Measurements from ENCODE around the gene HJV.

Gene HJV

DNA sequence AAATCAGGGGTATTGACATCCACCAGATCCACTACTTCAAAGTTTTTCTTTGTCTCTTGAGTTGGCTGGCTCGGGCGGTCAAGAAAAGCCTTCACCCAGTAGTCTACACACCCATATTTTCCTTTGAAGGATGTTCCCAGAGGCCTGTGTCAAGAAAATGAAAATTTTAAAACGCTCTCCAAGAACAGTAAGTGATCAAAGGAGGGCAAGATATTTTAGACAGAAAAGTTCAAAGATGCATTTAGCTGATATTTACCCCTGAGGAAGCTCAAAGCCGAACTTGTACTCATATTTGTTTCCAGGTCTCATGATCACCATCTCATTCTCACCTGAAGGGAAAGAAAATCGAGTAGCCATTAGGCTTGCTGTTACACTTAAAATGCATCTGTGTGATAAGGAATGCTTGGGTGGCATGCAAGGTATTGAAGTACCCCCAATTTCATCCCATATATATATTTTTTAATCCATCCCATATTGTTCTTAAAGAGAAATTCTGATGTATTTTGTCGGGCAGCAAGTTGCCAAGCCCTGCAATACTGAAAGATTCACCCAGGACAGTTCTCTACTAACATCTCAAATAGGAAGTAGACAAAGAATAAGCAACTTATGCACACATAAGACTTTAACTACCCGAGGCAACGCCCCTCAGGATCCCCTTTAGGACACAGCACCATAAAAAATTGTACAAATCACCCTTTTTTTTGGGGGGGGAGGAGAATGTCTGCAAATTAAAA lies 26.2 kb downstream of the HJV start:
- H3K27ac ChIP-seq = peak overlapping the region; percentile 47 to 100 (median 95)

DNA sequence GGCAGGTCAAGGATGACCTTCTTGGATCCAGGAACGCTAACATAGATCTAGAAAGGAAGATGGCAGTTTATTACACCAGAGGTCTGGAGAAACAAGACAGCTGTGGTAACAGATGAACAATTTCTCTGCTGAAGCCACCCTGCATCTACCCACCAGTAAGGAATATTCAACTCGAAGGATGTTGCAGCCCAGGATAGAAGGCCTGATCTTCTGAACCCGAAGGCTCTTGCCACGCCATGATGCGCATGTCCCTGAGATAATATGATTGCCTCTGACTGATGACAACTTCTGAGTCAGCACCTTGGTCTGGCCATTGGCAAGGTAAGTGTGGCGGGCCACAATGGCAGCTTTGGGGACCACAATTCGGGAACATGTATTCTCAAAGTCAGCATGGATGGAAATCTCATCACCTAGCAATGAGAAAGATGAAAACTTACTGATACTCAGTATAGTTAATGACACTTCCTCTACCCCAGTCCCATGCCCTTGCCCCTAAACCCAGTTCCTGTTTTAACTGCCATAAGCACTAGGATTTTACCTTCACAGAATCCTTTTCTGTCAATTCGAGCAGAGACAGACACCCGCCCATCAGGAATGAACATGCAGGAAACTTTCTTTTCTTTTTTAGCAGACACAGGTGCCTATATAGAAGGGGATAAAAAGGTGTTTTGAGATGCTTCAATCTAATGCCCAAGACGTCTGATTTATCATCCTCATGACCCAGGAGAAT lies 27.0 kb downstream of the HJV start:
- H3K4me3 ChIP-seq = peak overlapping the region; percentile 61 to 80 (median 65)
- peak overlapping the region; percentile 6 to 100 (median 95) for H3K27ac ChIP-seq

More for the DNA sequence above, 26.2 kb downstream of the HJV start:
- H3K4me3 ChIP-seq = peak overlapping the region; percentile 61 to 80 (median 65)

DNA sequence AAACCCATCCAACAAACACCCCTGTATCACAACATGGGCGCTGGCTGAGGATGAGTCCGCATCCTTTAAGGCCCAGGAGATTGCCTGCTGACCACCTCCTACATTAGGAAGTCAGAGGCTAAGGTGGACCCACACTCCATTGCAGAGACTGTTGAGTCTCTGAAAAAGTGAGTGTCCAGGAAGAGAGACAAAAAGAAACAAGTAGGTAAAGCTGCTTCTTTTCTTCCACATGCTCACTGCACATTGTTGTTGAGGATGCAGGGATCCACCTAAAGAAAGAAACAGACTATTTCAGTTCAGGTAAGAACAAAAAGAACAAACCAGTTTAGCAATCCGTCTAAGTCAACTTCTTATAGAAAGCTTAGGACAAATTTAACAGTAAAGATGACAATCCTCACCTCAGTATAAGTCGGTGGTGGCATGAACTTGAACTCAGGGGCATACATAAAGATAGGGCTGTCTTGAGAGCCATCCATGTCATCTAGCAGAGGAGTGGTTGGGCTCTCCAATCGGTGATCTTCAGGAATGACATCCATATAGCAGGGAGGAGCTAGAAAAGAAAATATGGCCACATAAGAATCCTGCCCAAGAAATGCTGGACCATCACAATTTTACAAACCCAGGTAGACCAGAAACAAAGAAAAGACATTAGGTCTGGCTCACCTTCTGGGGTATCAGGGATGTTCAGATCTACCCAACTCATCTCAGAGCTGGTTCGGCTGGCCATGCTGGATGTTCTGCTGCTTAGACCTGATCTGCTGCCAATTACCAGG lies 27.7 kb downstream of the HJV start:
- Histone ChIP-seq H3K27ac (peak overlapping the region in 18 of 21 experiments; percentile 19 to 100 (median 94)), H3K4me3 (peak overlapping the region; percentile 61 to 80 (median 65))

DNA sequence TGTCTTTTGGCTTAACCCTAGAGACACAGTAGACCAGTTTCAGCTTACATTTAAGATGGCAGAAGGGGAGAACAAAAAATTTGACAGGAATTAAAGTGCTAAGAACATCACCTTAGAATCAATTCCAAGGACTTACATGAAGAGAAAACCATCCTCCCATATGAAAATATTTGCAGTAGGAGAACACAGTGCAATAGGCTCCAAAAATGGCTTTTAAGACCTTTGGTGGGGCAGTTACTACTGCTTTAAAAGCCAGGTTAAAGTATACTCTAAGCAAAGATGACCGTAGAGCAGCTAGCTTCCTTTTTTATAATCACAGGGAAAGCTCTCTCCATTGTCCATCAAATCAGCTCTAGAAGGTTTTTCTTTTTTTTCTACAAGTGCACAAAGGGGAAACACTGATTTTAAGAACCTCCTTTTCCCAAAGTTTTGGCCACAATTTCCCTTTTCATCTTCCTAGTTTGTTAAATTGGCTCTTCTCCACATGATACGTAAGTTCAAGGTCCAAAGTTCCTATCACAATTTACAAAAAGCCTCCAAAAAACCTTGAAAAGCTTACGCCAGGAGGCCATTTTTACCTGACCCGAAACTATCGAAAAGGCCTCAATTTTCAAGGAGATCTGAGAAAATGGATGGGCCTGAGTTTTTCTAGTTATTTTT lies 28.4 kb downstream of the HJV start:
- Histone ChIP-seq H3K4me3 (peak overlapping the region; percentile 61 to 80 (median 65)), H3K27ac (peak overlapping the region in 16 of 21 experiments; percentile 19 to 97 (median 85))

DNA sequence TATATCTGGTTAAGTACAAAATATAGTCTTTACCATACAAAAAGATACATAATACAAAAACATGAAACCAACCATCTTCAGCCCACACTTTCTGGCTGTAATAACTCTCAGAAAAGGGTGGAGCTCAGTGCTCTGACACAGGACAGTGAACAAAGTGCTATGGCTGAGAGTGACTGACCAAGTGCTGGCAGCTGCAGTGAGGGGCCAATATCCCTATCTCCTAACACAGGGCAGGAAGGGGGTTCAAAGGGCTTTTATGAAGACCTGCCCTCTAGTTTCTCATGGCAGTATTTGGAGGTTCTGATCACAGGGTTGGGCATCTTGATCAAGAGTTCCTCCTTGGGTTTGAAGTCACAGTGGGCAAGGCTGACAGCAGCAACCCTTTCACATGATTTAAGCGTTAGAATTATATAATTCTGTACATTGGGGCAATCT lies 29.0 kb downstream of the HJV start:
- H3K27ac ChIP-seq = peak overlapping the region in 16 of 21 experiments; percentile 2 to 97 (median 72)

DNA sequence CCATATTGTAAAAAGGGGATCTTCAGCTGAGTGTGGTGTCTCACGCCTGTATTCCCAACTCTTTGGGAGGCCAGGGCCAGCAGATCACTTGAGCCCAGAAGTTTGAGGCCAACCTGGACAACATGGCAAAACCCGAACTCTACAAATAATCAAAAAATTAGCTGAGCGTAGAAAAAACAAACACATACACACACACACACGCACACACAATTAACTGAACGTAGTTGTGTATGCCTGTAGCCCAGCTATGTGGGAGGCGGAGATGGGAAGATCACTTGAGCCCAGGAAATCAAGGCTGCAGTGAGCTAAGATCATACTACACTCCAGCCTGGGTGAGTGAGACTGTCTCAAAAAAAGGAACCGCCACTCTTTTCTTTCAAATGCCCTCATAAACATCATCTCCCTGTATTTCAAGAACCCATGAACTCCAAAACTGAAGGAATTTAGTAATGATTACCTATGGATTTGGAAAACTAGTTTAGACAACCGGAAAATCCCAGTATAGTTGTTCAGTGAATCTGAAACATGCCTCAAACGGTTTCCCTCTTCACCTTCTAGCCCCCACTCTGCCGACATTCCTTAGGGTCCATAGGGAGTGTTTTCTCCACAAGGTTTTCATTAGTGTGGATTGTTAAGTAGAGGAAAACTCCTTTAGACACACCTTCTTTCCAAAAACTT lies 29.7 kb downstream of the HJV start:
- peak overlapping the region in 17 of 21 experiments; percentile 1 to 97 (median 37) for H3K27ac ChIP-seq
- H3K4me3 ChIP-seq = peak overlapping the region; percentile 61 to 80 (median 65)

More for the DNA sequence above, 29.0 kb downstream of the HJV start:
- peak overlapping the region; percentile 61 to 80 (median 65) for H3K4me3 ChIP-seq

DNA sequence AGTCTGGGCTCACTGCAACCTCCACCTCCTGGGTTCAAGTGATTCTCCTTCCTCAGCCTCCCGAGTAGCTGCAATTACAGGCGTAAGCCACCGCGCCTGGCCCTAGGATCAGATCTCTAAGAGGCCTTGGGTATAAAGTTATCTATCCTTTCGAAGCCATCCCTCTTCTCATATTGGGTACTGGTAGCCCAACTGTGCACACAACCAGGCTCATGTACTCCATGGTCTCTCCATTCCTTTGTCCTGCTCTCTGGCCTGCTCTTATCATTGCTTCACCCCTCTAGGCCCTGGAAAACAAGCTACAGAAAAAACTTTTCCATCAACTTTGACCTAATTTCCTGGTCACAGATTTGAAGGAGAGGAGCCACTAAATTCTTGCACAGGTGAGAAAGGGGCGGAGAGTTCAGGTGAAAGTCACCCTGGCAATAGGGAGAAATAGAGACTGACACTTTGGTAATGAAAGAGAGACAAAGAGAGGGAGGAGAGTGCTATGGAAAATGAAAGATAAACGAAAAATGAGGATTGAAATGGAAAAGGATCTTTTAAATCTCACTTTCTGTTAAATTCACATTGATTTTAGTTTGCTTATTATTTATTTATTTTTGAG lies 31.2 kb downstream of the HJV start:
- peak overlapping the region in 10 of 21 experiments; percentile 8 to 97 (median 31) for H3K27ac ChIP-seq
- H3K4me3 ChIP-seq = no peak overlapping the region

DNA sequence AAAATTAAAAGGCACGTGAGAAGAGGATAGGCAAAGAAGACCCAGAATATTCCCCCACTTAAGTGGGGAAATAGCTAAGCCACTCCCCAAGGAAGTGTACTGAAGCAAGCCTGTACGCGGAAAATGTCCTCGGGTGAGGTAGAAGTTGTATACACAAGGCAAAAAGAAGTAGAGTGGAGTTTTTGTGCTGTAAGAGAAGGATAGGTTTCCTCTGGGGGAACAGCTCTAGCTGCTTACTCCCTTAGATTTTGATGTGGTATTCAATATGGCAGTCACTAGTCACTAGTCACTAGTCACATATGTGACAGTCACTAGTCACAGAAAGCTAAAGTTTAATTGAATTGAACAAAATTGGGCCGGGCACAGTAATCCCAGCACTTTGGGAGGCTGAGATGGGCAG lies 32.8 kb downstream of the HJV start:
- H3K4me3 ChIP-seq = no peak overlapping the region
- peak overlapping the region in 6 of 21 experiments; percentile 18 to 55 (median 26) for H3K27ac ChIP-seq

DNA sequence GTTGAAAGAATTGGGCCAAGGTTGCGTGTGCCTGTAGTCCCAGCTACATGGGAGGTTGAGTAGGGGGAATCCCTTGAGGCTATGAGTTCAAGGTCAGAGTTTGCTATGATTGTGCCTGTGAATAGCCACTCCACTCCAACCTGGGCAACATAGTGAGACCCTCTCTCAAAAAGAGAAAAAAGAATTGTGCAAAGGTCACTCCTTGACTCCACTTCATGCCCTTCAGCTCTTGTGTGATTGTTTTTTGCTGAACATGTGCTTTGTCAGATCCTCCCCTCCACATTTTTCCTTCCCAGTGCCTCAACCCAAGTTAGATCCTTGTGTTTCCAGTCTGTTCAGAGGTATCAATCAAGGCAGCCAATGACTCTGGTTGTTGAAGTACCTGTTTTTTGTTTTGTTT lies 33.6 kb downstream of the HJV start:
- peak overlapping the region in 6 of 21 experiments; percentile 20 to 55 (median 30) for H3K27ac ChIP-seq
- no peak overlapping the region for H3K4me3 ChIP-seq

DNA sequence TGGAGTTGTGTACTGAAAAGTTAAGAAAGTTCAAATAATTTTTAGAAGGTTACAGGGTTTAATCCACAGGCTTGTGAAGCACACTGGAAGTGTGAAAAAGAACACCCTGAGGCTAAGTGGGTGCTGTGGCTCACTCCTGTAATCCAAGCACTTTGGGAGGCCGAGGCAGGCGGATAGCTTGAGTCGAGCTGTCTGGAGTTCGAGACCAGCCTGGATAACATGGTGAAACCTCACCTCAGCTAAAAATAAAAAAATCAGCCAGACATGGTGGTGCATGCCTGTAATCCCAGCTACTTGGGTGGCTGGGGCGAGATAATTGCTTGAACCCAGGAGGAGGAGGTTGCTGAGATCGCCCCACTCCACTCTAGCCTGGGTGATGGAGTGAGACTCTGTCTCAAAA lies 35.0 kb downstream of the HJV start:
- Histone ChIP-seq H3K4me3 (no peak overlapping the region), H3K27ac (peak overlapping the region in 15 of 21 experiments; percentile 10 to 95 (median 71))

DNA sequence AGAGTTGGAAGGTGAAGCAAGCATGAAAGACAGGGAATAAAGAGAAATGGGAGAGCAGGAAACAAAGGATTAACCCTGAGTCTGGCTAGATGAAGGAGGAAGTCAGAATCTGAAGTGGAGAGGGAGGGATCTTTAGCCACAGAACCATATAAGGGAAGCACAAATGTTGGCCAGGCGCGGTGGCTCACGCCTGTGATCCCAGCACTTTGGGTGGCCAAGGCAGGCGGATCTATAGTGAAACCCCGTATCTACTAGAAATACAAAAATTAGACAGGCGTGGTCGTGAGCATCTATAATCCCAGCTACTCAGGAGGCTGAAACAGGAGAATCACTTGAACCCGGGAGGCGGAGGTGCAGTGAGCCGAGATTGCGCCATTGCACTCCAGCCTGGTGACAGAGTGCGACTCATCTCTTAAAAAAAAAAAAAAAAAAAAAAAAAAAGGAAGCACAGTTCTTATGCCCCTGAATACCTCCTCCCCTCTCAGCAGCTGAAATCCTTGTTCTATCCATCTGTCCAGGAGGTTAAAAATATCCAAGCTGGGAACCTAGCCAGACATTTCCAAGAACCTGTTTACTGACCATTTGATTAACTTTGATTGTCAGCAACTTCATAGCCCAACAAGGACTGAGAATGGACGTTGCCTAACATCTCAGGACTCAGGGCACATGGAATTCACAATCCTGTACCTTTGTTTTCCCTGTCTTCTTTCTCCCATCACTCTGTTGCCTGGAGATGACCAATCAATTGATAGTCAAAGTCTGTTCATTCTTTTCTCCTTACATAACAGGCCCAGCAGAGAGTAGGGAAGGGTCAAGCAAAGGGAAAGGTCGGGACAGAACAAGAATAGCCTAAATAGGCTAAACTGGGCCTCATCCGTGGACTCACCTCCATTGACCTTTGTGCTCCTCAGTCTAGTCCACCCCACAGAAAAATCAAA lies 35.8 kb downstream of the HJV start:
- Histone ChIP-seq H3K27ac (peak overlapping the region in 20 of 21 experiments; percentile 52 to 95 (median 84)), H3K4me3 (peak overlapping the region in 3 of 7 experiments; percentile 1 to 11 (median 6))

DNA sequence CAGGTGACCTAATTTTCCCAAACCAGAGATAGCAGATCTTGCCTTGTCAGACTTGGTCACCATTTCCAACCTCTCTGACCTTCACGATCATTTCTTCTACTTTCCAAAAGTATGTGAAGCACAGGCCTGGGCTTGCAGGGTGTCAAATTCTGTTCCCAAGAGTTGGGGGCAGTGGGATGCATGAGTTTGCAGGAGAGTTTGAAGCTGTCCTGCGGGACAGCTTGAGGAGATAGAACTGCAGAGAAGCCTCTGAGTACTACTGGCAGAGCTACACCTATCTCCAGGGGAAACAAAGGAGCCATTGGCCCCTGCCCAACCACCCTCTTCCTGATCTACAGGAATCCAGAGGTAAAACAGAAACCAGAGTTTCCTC lies 36.4 kb downstream of the HJV start:
- Histone ChIP-seq H3K4me3 (peak overlapping the region in 3 of 7 experiments; percentile 1 to 11 (median 6)), H3K27ac (peak overlapping the region in 20 of 21 experiments; percentile 52 to 95 (median 84))

DNA sequence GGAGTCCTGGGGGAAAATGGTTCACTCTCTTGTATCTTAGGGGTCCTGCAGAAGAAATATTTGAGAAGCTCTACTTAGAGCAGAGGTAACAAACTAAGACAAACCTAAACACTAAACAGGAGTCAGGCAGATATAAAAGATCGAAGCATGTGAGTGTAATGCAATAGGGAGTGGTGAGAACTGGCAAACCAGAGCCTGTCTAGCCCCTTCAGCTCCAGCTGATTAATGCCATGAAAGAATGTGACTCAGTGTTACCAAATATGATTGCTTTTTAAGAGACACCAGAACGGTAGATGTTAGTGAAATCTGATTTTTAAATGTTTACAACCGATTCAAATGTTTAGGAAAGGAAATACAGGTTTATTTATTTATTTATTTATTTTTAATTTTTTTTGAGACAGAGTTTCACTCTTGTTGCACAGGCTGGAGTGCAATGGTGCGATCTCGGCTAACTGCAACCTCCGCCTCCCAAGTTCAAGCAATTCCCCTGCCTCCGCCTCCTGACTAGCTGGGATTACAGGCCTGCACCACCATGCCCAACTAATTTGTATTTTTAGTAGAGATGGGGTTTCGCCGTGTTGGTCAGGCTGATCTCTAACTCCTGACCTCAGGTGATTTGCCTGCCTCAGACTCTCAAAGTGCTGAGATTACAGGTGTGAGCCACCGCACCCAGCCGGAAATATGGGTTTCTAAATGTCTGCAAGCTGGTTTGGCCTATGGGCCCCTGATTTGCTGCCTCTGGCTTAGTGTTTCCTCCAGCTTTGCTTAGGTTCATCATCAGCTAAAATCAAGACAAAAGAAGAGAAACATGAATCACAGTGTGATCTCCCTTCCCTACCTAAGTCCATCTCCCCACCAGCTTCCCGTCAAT lies 37.3 kb downstream of the HJV start:
- no peak overlapping the region for H3K4me3 ChIP-seq
- H3K27ac ChIP-seq = peak overlapping the region in 20 of 21 experiments; percentile 46 to 95 (median 86)

DNA sequence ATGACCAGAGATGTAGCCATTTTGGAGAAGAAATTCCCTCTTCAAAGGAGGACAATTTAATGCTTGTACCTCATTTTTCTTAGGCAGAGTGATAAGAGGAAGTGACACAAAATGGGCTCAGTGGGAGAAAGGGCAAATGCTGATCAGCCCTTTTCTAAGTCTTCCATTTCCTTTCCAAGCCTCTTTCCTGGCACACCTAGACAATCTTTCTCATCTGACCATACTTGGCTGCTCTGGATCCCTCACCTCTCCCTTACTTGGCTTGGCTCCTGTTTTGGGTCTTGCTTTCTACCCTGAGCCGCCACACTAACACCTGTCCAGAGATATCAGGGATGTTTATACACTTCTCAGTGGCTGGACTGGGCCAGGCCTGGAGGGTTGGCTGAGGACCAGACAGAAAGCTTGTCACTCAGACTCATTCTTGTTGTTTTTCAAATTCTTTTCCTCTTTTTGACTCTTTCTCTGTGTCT lies 38.3 kb downstream of the HJV start:
- no peak overlapping the region for H3K4me3 ChIP-seq
- peak overlapping the region in 18 of 21 experiments; percentile 32 to 95 (median 87) for H3K27ac ChIP-seq

DNA sequence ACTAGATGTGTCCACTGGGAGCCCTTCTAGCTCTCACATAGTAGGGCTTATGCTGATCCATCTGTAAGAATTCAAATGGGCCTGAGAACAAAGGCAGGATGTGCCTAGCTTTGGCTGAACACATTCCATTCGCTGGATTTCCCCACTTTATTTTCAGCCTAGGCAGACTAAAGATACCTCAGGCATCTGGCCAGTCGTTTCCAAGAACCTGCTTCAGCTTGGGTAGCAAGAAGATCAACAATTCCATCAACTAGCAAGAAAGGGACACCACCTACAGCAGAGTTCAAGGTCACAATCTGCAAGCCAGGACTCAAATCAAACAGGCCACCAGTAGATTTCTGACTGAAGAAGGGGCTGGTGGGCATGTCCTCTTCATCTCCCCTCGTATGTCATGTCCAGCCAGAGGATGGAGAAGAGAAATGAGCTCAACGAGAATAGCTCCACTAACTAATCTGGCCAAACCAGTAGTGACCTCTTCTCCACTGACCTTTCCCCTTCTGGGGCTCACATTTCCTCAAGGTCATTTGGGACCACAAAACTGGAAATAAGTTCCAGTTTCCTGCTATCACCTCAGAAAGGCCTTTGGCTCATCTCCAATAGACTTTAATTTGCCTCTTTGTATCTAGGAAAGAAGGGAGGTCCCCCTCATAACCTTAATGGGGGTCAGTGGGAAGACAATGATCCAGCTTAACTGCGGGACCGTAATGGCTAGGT lies 39.4 kb downstream of the HJV start:
- Histone ChIP-seq H3K4me3 (no peak overlapping the region), H3K27ac (peak overlapping the region in 18 of 21 experiments; percentile 13 to 95 (median 88))
